LNCaP clone FGC (cell line): Measurements from ENCODE around the gene HMCN2.
A peak's percentile ranks its signal among the peaks of the same experiment; 100 is the strongest.

Source experiments
- DNase-seq: peaks from one replicate; pipeline ENCODE4 v3.0.0-alpha.2; 2011; ENCODE audit warnings: low read depth
- H3K4me3 ChIP-seq: 2 replicates; pipeline ENCODE4 v1.5.1; 2011; ENCODE audit warnings: mild to moderate bottlenecking, low read depth, low read length, control low read depth
- CTCF ChIP-seq: IDR thresholded peaks from 2 replicates; pipeline ENCODE4 v1.5.1; 2012; ENCODE audit warnings: mild to moderate bottlenecking; ENCODE audit not compliant: control insufficient read depth, insufficient read depth; ENCODE audit errors: extremely low read depth

Gene HMCN2

GRCh38 chr9:130414910-130415746 is 149.6 kb downstream of the HMCN2 start:
- H3K4me3 ChIP-seq: no peak overlapping the region
- DNase-seq: no peak
- no peak for TF ChIP-seq CTCF

GRCh38 chr9:130417602-130418001 is 152.0 kb downstream of the HMCN2 start:
- no peak for DNase-seq
- no peak overlapping the region for H3K4me3 ChIP-seq
- TF ChIP-seq CTCF: 0 out of 2 replicates have a peak, but pooled peaks have one; percentile 8

GRCh38 chr9:130418776-130419175 is 153.2 kb downstream of the HMCN2 start:
- H3K4me3 ChIP-seq: no peak overlapping the region

GRCh38 chr9:130419521-130420035 is 154.0 kb downstream of the HMCN2 start:
- no peak for TF ChIP-seq CTCF
- DNase-seq: no peak
- H3K4me3 ChIP-seq: no peak overlapping the region

More at GRCh38 chr9:130418776-130419175, 153.2 kb downstream of the HMCN2 start:
- no peak for TF ChIP-seq CTCF
- DNase-seq: no peak

- TF ChIP-seq CTCF: no peak
- no peak for DNase-seq
- H3K4me3 ChIP-seq: no peak overlapping the region
Observed at GRCh38 chr9:130421154-130421801, 155.7 kb downstream of the HMCN2 start.

- TF ChIP-seq CTCF: no peak
- DNase-seq: no peak
- H3K4me3 ChIP-seq: no peak overlapping the region
Observed at GRCh38 chr9:130421802-130422276, 156.3 kb downstream of the HMCN2 start.
